IMR-90 (cell line): ENCODE measurements around the gene DUS1L. TPM values are rescaled to one million over a fixed set of nuclear protein-coding genes. Genes with fewer than 3 reads are reported as not detected.

Experiments
- ATAC-seq: fragments of 200-7000 bp; cut with Tn5 transposase; 2 replicates; pipeline ENCODE4 v1.9.1; 2020; ENCODE audit warnings: low read depth, mild to moderate bottlenecking, moderate library complexity
- BruUV-seq: library from RNA; stranded (reverse); fragments of 400-500 nt; replicated peaks from 2 replicates; lab custom pipeline; 2021; lab: Mats Ljungman, UMichigan
- CTCF ChIA-PET: fragments of 300-600 bp; formaldehyde crosslinking; extraction: SDS; loops from one replicate; lab custom pipeline; 2021; ENCODE audit warnings: antibody characterized with exemption; lab: Yijun Ruan, JAX
- POLR2A ChIA-PET: fragments of 300-600 bp; sonication (Branson Sonifier 250); formaldehyde crosslinking; loops from one replicate; lab custom pipeline; 2022; ENCODE audit warnings: antibody characterized with exemption; ENCODE audit not compliant: unreplicated experiment; lab: Charles Lee
- DNase-seq: peaks from one replicate; pipeline ENCODE4 v3.0.0; 2013
- H2AFZ ChIP-seq: replicated peaks from 2 replicates; pipeline ENCODE3; 2013; ENCODE audit warnings: low read length, mild to moderate bottlenecking; ENCODE audit not compliant: poor library complexity
- H2AK5ac ChIP-seq: 2 replicates; pipeline ENCODE4 v1.6.1; 2013; ENCODE audit warnings: low read depth, low read length, inconsistent platforms
- H2AK9ac ChIP-seq: replicated peaks from 2 replicates; pipeline ENCODE3; 2013; ENCODE audit warnings: mild to moderate bottlenecking, low read depth, low read length, moderate library complexity; ENCODE audit not compliant: poor library complexity
- H2BK120ac ChIP-seq: 2 replicates; pipeline ENCODE4 v1.6.1; 2013; ENCODE audit warnings: low read depth, low read length, inconsistent platforms
- H2BK15ac ChIP-seq: 3 replicates; pipeline ENCODE4 v1.6.1; 2013; ENCODE audit warnings: low read depth, low read length, inconsistent platforms
- H2BK20ac ChIP-seq: 2 replicates; pipeline ENCODE4 v1.6.1; 2013; ENCODE audit warnings: low read depth, mild to moderate bottlenecking, inconsistent platforms, low read length, moderate library complexity
- H2BK5ac ChIP-seq: 2 replicates; pipeline ENCODE4 v1.6.1; 2013; ENCODE audit warnings: mild to moderate bottlenecking, low read depth, low read length, inconsistent platforms; ENCODE audit not compliant: poor library complexity, severe bottlenecking
- H3K14ac ChIP-seq: replicated peaks from 2 replicates; pipeline ENCODE4 v1.6.1; 2013; ENCODE audit warnings: low read depth, low read length, inconsistent platforms
- H3K18ac ChIP-seq: 2 replicates; pipeline ENCODE4 v1.6.1; 2013; ENCODE audit warnings: low read depth, low read length, control low read depth
- H3K23ac ChIP-seq: 2 replicates; pipeline ENCODE4 v1.6.1; 2013; ENCODE audit warnings: low read depth, low read length, inconsistent platforms
- H3K27ac ChIP-seq: 2 replicates; pipeline ENCODE4 v1.5.1; 2013; ENCODE audit warnings: mild to moderate bottlenecking, control low read depth, low read length; ENCODE audit not compliant: insufficient read depth
- H3K27me3 ChIP-seq: 2 replicates; pipeline ENCODE4 v1.6.1; 2013; ENCODE audit warnings: low read length; ENCODE audit not compliant: control insufficient read depth, insufficient read depth
- H3K36me3 ChIP-seq: 2 replicates; pipeline ENCODE4 v1.6.1; 2013; ENCODE audit warnings: low read length, mixed read lengths; ENCODE audit not compliant: control insufficient read depth, insufficient read depth
- H3K4ac ChIP-seq: 2 replicates; pipeline ENCODE4 v1.6.1; 2013; ENCODE audit warnings: low read depth, low read length, inconsistent platforms
- H3K4me1 ChIP-seq: 2 replicates; pipeline ENCODE4 v1.6.1; 2013; ENCODE audit warnings: low read length, mixed read lengths; ENCODE audit not compliant: control insufficient read depth, insufficient read depth
- H3K4me2 ChIP-seq: 2 replicates; pipeline ENCODE4 v1.6.1; 2013; ENCODE audit warnings: low read depth, mild to moderate bottlenecking, control low read depth, low read length, moderate library complexity
- H3K4me3 ChIP-seq: 2 replicates; pipeline ENCODE4 v1.5.1; 2013; ENCODE audit warnings: low read depth, mild to moderate bottlenecking, control low read depth, low read length, moderate library complexity; ENCODE audit not compliant: insufficient read depth
- H3K56ac ChIP-seq: 2 replicates; pipeline ENCODE4 v1.6.1; 2013; ENCODE audit warnings: low read length, inconsistent platforms; ENCODE audit not compliant: insufficient read depth; ENCODE audit errors: extremely low read depth
- H3K79me1 ChIP-seq, 2 experiments: 2 replicates each; pipeline ENCODE4 v1.6.1; 2013; ENCODE audit warnings: low read length in 2 of 2, inconsistent platforms in 1 of 2, low read depth in 1 of 2
- H3K9ac ChIP-seq: 2 replicates; pipeline ENCODE4 v1.6.1; 2013; ENCODE audit warnings: low read depth, low read length, control low read depth
- H3K9me1 ChIP-seq: 2 replicates; pipeline ENCODE4 v1.6.1; 2013; ENCODE audit warnings: low read length, inconsistent platforms; ENCODE audit not compliant: insufficient read depth
- H3K9me3 ChIP-seq: 2 replicates; pipeline ENCODE4 v1.6.1; 2013; ENCODE audit warnings: low read length; ENCODE audit not compliant: control insufficient read depth, insufficient read depth
- H4K20me1 ChIP-seq: 2 replicates; pipeline ENCODE4 v1.6.1; 2013; ENCODE audit warnings: low read length, inconsistent platforms; ENCODE audit not compliant: insufficient read depth
- H4K5ac ChIP-seq: 2 replicates; pipeline ENCODE4 v1.6.1; 2013; ENCODE audit warnings: mild to moderate bottlenecking, low read depth, low read length, control low read depth
- H4K8ac ChIP-seq, 2 experiments: 2 replicates each; pipeline ENCODE4 v1.6.1; 2013; ENCODE audit warnings: low read depth in 2 of 2, low read length in 2 of 2, control low read depth in 1 of 2, inconsistent platforms in 1 of 2
- H4K91ac ChIP-seq: 2 replicates; pipeline ENCODE4 v1.6.1; 2013; ENCODE audit warnings: low read depth, low read length, inconsistent platforms; ENCODE audit not compliant: insufficient read depth
- BHLHE40 ChIP-seq: fragments of 150-350 bp; IDR thresholded peaks from 2 replicates; pipeline ENCODE4 v1.6.1; 2016; ENCODE audit warnings: mild to moderate bottlenecking, low read depth, low read length
- CEBPB ChIP-seq: IDR thresholded peaks from 2 replicates; pipeline ENCODE4 v1.6.1; 2012; ENCODE audit warnings: low read depth, low read length, improper control_type of control experiment
- CHD1 ChIP-seq: IDR thresholded peaks from 2 replicates; pipeline ENCODE4 v1.6.1; 2012; ENCODE audit warnings: low read depth, low read length, improper control_type of control experiment
- FOS ChIP-seq: fragments of 150-350 bp; IDR thresholded peaks from 2 replicates; pipeline ENCODE4 v1.6.1; 2016; ENCODE audit warnings: low read depth, low read length
- MAFK ChIP-seq: IDR thresholded peaks from 2 replicates; pipeline ENCODE4 v1.6.1; 2012; ENCODE audit warnings: low read depth, low read length, improper control_type of control experiment
- MAZ ChIP-seq: IDR thresholded peaks from 2 replicates; pipeline ENCODE4 v1.6.1; 2012; ENCODE audit warnings: low read depth, mild to moderate bottlenecking, low read length, improper control_type of control experiment, moderate library complexity, borderline replicate concordance
- NFE2L2 ChIP-seq: fragments of 150-350 bp; IDR thresholded peaks from 2 replicates; pipeline ENCODE4 v1.6.1; 2016; ENCODE audit warnings: low read depth, mild to moderate bottlenecking, low read length
- POLR2A ChIP-seq: IDR thresholded peaks from 2 replicates; pipeline ENCODE4 v1.6.1; 2012; ENCODE audit warnings: mild to moderate bottlenecking, low read depth, low read length
- RCOR1 ChIP-seq: IDR thresholded peaks from 2 replicates; pipeline ENCODE4 v1.6.1; 2012; ENCODE audit warnings: mild to moderate bottlenecking, low read length, improper control_type of control experiment; ENCODE audit not compliant: insufficient replicate concordance
- RFX5 ChIP-seq: IDR thresholded peaks from 2 replicates; pipeline ENCODE4 v1.8.0; 2012; ENCODE audit warnings: low read depth, mild to moderate bottlenecking, low read length, moderate library complexity
- SMC3 ChIP-seq: fragments of 150-350 bp; IDR thresholded peaks from 2 replicates; pipeline ENCODE4 v1.6.1; 2016; ENCODE audit warnings: low read depth, mild to moderate bottlenecking, antibody characterized with exemption, low read length, moderate library complexity
- WGBS, 2 experiments: methylation state at CpG; one replicate each; pipeline versions ENCODE4 v1.1.5 to v1.1.7; 2013; ENCODE audit warnings: missing lambda C conversion rate in 2 of 2; ENCODE audit not compliant: insufficient read length in 1 of 2; ENCODE audit errors: extremely low coverage in 2 of 2; 5-methylcytosine and 5-hydroxymethylcytosine counted together
- dilution Hi-C: fragments of 300-500 bp; cut with HindIII; formaldehyde crosslinking; loops from one replicate; pipeline ENCODE4 v1.14.3; 2018; ENCODE audit warnings: low sequenced_read_pairs; ENCODE audit not compliant: unreplicated experiment
- in situ Hi-C: fragments of 300-500 bp; cut with MboI; formaldehyde crosslinking; loops from 3 replicates; pipeline ENCODE4 v1.14.3; 2019; ENCODE audit warnings: low sequenced_read_pairs, inconsistent platforms, mixed read lengths
- intact Hi-C: fragments of 100-400 bp; cut with micrococcal nuclease; formaldehyde crosslinking; loops from 2 replicates; pipeline ENCODE4 v1.10.0; 2022
- polyA plus RNA-seq, 3 experiments: library from polyadenylated mRNA; depleted of rRNA; stranded (reverse); fragments of >200 nt; gene quantifications; 2 replicates each; pipeline ENCODE4 v1.2.3, GENCODE V29; 2012; ENCODE audit warnings: low replicate concordance in 1 of 3
- total RNA-seq: library from RNA; depleted of rRNA; stranded (reverse); fragments of >200 nt; gene quantifications from 2 replicates; pipeline ENCODE4 v1.2.3, GENCODE V29; 2012
- TF ChIP-seq, protein P1 (sequence below): fragments of 150-350 bp; IDR thresholded peaks from 2 replicates; pipeline ENCODE4 v1.6.1; 2016; ENCODE audit warnings: low read depth, mild to moderate bottlenecking, low read length, moderate library complexity, borderline replicate concordance
- TF ChIP-seq, protein P2 (sequence below): fragments of 150-350 bp; IDR thresholded peaks from 2 replicates; pipeline ENCODE4 v1.6.1; 2017; ENCODE audit warnings: mild to moderate bottlenecking, antibody characterized with exemption, low read length, low read depth

Gene DUS1L
- total and polyA plus RNA-seq, 2 of the 4 experiments (the other 2 are of a cell fraction) = 29.0 to 76.9 TPM

- TF ChIP-seq, protein P1, sequence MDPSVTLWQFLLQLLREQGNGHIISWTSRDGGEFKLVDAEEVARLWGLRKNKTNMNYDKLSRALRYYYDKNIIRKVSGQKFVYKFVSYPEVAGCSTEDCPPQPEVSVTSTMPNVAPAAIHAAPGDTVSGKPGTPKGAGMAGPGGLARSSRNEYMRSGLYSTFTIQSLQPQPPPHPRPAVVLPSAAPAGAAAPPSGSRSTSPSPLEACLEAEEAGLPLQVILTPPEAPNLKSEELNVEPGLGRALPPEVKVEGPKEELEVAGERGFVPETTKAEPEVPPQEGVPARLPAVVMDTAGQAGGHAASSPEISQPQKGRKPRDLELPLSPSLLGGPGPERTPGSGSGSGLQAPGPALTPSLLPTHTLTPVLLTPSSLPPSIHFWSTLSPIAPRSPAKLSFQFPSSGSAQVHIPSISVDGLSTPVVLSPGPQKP = no peak
- TF ChIP-seq RCOR1 = no peak
- no peak for TF ChIP-seq MAFK
These were observed 30.1 kb downstream of the DUS1L start (continued) for GRCh38 chr17:82035488-82035887.

DNA sequence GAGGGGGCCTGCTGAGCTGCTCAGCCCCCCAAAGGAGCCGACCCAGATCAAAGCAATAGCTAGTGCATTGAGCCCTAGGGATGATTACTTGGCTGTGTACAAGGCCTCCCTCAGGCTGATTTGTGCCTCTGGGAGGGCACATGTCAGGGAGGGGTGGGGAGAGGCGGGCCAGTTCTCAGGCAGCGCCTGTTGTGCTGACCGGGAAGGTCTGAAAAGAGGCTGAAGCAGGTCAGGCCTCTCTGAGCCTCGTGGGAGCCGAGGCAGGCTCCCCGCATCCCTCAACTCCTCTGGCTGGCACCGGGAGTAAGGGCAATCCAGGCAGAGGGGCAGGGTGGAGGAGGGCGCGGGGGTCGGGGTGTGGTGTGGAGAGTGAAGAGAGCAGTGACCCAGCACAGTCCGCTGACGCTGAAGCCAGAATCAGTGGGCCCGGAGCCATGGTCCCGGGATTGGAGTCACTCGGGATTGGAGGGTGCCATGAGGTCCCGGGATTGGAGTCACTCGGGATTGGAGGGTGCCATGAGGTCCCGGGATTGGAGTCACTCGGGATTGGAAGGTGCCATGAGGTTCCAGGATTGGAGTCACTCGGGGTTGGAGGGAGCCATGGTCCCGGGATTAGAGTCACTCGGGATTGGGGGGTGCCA is 31.1 kb downstream of the DUS1L start:
- no peak for TF ChIP-seq FOS
- TF ChIP-seq CHD1 = no peak
- TF ChIP-seq MAZ = no peak
- no peak for TF ChIP-seq BHLHE40
- TF ChIP-seq POLR2A = no peak
- TF ChIP-seq RCOR1 = no peak
- TF ChIP-seq, protein P1 = no peak
- no peak for TF ChIP-seq RFX5
- no peak for TF ChIP-seq SMC3
- no peak for TF ChIP-seq NFE2L2
- no peak for TF ChIP-seq CEBPB
- TF ChIP-seq, protein P2, sequence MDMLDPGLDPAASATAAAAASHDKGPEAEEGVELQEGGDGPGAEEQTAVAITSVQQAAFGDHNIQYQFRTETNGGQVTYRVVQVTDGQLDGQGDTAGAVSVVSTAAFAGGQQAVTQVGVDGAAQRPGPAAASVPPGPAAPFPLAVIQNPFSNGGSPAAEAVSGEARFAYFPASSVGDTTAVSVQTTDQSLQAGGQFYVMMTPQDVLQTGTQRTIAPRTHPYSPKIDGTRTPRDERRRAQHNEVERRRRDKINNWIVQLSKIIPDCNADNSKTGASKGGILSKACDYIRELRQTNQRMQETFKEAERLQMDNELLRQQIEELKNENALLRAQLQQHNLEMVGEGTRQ = no peak
- no peak overlapping the region for H3K56ac ChIP-seq
- no peak for DNase-seq
- no peak overlapping the region for H3K9ac ChIP-seq
- in situ Hi-C loops (loop anchor here (5.0 kb wide), 1 partner anchor 123 kb away; no protein-coding TSS in a partner anchor), dilution Hi-C loops (no loop called here), intact Hi-C loops (loop anchor here (10.0 kb wide), 1 partner anchor 290 kb away; no protein-coding TSS in a partner anchor)
- BruUV-seq = no TSS peak
- peaks cover 5% of the 10 kb centered on the region for H4K20me1 ChIP-seq
- no peaks in the 10 kb centered on the region for H3K9me3 ChIP-seq
- H3K79me1 ChIP-seq = peaks cover 7 to 12% of the 10 kb centered on the region in 2 experiments
- ChIA-PET CTCF (no interaction called here), POLR2A (no interaction called here)
- 0 out of 2 replicates have a peak, but pooled peaks cover 7% of the 10 kb centered on the region for H3K9me1 ChIP-seq
- H2BK120ac ChIP-seq = no peak overlapping the region
- no peak overlapping the region for H3K18ac ChIP-seq
- no peak overlapping the region for H2BK20ac ChIP-seq
- peaks cover 11% of the 10 kb centered on the region for H3K4me1 ChIP-seq
- H3K4me3 ChIP-seq = no peak overlapping the region
- no peak for ATAC-seq
- no peak overlapping the region for H3K27ac ChIP-seq
- H2BK5ac ChIP-seq = no peak overlapping the region
- H2AK9ac ChIP-seq = no peak overlapping the region
- H4K8ac ChIP-seq = no peak overlapping the region
- H2AFZ ChIP-seq = no peak overlapping the region
- WGBS, 2 experiments = 45% methylated on average over 4 of the region's 23 CpGs; no CpG with 5 or more reads in 1 of the 2 experiments
- no peaks in the 10 kb centered on the region for H3K36me3 ChIP-seq
- H4K91ac ChIP-seq = no peak overlapping the region
- H2BK15ac ChIP-seq = no peak overlapping the region
- no peak overlapping the region for H2AK5ac ChIP-seq
- H3K4me2 ChIP-seq = no peak overlapping the region
- no peak overlapping the region for H3K23ac ChIP-seq
- no peak overlapping the region for H4K5ac ChIP-seq
- H3K14ac ChIP-seq = no peak overlapping the region
- no peak overlapping the region for H3K4ac ChIP-seq
- no peaks in the 10 kb centered on the region for H3K27me3 ChIP-seq
